Stomach (tissue), 9 donors: ENCODE measurements around the gene KPNA2. TPM values are rescaled to one million over a fixed set of nuclear protein-coding genes. Genes with fewer than 3 reads are reported as not detected.
"Not testable (repeated sequence)": the region's sequence is repeated elsewhere in the genome, so short reads cannot be mapped to it uniquely, and the experiment has no call there.

Experiments used
- DNase-seq, 2 donors: peaks; one replicate each; pipeline versions ENCODE4 v3.0.0 to v3.0.0-alpha.2; 2013 to 2019
- H3K27ac ChIP-seq, 5 donors: fragments of 200-600 bp in 4 of 5; sonication (generic) in 4 of 5; one replicate each; pipeline ENCODE4 v1.5.1; 2013 to 2019; ENCODE audit warnings: mild to moderate bottlenecking in 1 of 5, moderate library complexity in 1 of 5
- H3K27me3 ChIP-seq, 3 donors: fragments of 200-600 bp; sonication (generic); one replicate each; pipeline ENCODE4 v1.5.1; 2017 to 2019; ENCODE audit warnings: mixed run types in 1 of 3
- H3K36me3 ChIP-seq, 4 donors: fragments of 200-600 bp; sonication (generic); 1 replicate in 3 of 4; 2 replicates in 1 of 4; pipeline ENCODE4 v1.5.1; 2016 to 2019
- H3K4me1 ChIP-seq, 4 donors: fragments of 200-600 bp; sonication (generic); one replicate each; pipeline ENCODE4 v1.5.1; 2016 to 2019
- H3K4me3 ChIP-seq, 4 donors: fragments of 200-600 bp; sonication (generic) in 3 of 4; one replicate each; pipeline ENCODE4 v1.5.1; 2016 to 2019; ENCODE audit warnings: mild to moderate bottlenecking in 1 of 4
- H3K9me3 ChIP-seq, 4 donors: fragments of 200-600 bp; sonication (generic); one replicate each; pipeline ENCODE4 v1.5.1; 2016 to 2019
- EP300 ChIP-seq: sonication (generic); formaldehyde crosslinking; IDR thresholded peaks from one replicate; pipeline ENCODE4 v1.6.1; 2017; ENCODE audit warnings: antibody characterized with exemption
- POLR2A ChIP-seq, 4 donors: fragments of 450-650 bp; IDR thresholded peaks; one replicate each; pipeline ENCODE4 v1.6.1; 2016; ENCODE audit warnings: antibody characterized with exemption in 4 of 4, control low read depth in 2 of 4, mild to moderate bottlenecking in 1 of 4, moderate library complexity in 1 of 4
- POLR2AphosphoS5 ChIP-seq, 3 donors: sonication (generic); formaldehyde crosslinking; IDR thresholded peaks; one replicate each; pipeline ENCODE4 v1.6.1; 2016; ENCODE audit warnings: antibody characterized with exemption in 3 of 3
- WGBS, 5 donors: extraction: QIAGEN DNeasy Blood & Tissue Kit in 3 of 5; methylation state at CpG; one replicate each; pipeline versions ENCODE4 v1.1.5 to v1.1.7; 2013 to 2018; 5-methylcytosine and 5-hydroxymethylcytosine counted together
- intact Hi-C: fragments of 100-400 bp; cut with DNase I; formaldehyde crosslinking; loops from one replicate; pipeline ENCODE4 v1.15.1; 2023; ENCODE audit warnings: low total_unique reads
- polyA plus RNA-seq, 3 donors: library from polyadenylated mRNA; stranded (reverse); fragments of 200-250 nt; gene quantifications; one replicate each; pipeline ENCODE4 v1.2.3, GENCODE V29; 2013
- total RNA-seq, 5 donors: library from RNA; depleted of rRNA; stranded (reverse); fragments of >200 nt; gene quantifications; one replicate each; pipeline versions ENCODE4 v1.1.0 to v1.2.3, GENCODE V29; 2014 to 2016
- TF ChIP-seq, protein P1 (sequence below), 7 experiments: fragments of 450-650 bp in 4 of 7; fragments of 200-600 bp in 3 of 7; sonication (generic) in 3 of 7; IDR thresholded peaks; one replicate each; pipeline ENCODE4 v1.5.1; 2016 to 2019; ENCODE audit warnings: antibody characterized with exemption in 7 of 7, control low read depth in 2 of 7, mild to moderate bottlenecking in 1 of 7
- donor health status: healthy with polysubstance abuse.
- donor health status: Bipolar disorder and iron deficiency.
- donor health status: healthy.

The KPNA2 gene
- total and polyA plus RNA-seq, 8 donors: 0.58 to 26.3 (median 15.7) TPM

DNA sequence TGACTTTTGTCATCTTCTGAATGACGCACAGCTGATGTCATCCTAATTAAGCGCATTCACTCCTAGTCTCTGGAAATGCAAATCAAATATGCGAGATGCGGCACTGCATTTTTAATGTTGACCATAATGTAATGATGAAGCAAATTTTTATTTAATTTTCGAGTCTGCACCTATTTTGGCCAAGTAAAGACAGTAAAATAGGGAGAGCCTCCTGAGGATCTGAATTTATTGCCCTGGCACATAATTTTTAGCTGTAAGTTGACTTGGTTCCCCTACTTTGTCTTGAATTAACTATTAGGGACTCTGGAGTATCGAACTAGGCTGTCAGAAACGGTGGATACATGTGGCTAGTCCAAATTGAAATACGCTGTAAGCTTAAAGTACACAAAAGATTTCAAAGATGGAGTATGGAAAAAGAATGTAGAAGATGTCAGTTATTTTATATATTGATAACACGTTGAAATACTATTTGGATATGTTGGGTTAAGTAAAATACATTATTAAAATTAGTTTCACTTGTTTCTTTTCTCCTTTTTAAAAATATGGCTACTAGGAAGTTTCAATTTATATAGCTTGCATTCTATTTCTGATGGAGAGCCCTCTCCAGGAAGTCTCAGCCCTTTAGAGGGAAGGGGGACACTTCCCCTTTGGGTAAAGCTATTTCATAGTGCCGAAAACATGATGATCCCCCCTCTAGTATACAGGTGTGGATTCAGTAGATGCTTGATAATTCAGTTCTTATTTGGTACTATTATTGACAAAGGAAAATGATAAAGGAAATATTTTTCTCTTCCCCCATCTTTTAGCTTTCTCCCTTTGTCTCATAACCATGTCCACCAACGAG, 991 bp downstream of the KPNA2 start:
- peak overlapping the region; percentile 67 to 93 (median 85) for H3K27ac ChIP-seq
- intact Hi-C loops: no loop called here
- WGBS, 5 donors: 11 to 17% (median 14%) methylated on average over 11 of the region's 11 CpGs
- DNase-seq: no peak
- H3K9me3 ChIP-seq: no peaks in the 10 kb centered on the region
- H3K36me3 ChIP-seq: peaks cover 17 to 43% (median 41%) of the 10 kb centered on the region in 4 donors
- no peaks in the 10 kb centered on the region for H3K27me3 ChIP-seq
- peaks cover 0 to 28% (median 14%) of the 10 kb centered on the region in 4 donors for H3K4me1 ChIP-seq
- TF ChIP-seq, protein P1, sequence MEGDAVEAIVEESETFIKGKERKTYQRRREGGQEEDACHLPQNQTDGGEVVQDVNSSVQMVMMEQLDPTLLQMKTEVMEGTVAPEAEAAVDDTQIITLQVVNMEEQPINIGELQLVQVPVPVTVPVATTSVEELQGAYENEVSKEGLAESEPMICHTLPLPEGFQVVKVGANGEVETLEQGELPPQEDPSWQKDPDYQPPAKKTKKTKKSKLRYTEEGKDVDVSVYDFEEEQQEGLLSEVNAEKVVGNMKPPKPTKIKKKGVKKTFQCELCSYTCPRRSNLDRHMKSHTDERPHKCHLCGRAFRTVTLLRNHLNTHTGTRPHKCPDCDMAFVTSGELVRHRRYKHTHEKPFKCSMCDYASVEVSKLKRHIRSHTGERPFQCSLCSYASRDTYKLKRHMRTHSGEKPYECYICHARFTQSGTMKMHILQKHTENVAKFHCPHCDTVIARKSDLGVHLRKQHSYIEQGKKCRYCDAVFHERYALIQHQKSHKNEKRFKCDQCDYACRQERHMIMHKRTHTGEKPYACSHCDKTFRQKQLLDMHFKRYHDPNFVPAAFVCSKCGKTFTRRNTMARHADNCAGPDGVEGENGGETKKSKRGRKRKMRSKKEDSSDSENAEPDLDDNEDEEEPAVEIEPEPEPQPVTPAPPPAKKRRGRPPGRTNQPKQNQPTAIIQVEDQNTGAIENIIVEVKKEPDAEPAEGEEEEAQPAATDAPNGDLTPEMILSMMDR (IDR thresholded peaks at IDR 0.05): no peak
- no peak for TF ChIP-seq POLR2A (IDR thresholded peaks at IDR 0.05)
- TF ChIP-seq POLR2AphosphoS5 (IDR thresholded peaks at IDR 0.05): no peak
- TF ChIP-seq EP300: no peak
- peak overlapping the region; percentile 91 to 96 (median 95) for H3K4me3 ChIP-seq

DNA sequence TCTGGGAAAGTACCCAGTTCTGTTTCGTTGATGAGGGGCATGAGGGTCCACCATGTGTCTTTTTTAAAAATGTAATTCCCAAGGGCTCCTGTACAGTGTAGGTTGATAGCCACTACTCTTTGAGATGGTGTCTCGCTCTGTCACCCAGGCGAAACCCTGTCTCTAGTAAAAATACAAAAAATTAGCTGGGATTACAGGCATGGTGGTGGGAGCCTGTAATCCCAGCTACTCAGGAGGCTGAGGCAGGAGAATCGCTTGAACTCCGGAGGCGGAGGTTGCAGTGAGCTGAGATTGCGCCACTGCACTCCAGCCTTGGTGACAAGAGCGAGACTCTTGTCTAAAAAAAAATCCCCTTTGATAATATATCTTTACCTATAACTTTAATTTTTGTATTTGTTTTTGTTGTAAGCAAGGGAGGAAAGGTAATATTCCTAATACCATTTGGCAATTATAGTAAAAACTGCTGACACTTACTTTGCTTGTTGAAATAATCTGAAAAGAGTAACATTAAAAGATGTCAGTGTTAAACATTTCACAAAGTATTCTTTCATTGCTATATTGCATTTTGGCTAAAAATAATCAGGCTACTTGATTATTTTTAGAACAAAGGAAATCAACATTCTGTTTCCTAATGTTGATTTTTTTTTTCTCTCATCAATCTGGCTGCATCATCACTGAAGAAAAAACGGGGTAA, 11.8 kb downstream of the KPNA2 start:
- H3K27me3 ChIP-seq: no peaks in the 10 kb centered on the region
- no peak overlapping the region for H3K27ac ChIP-seq
- no peaks in the 10 kb centered on the region for H3K9me3 ChIP-seq
- no peak overlapping the region for H3K4me3 ChIP-seq
- intact Hi-C loops: no loop called here
- no peak for DNase-seq
- TF ChIP-seq POLR2A (IDR thresholded peaks at IDR 0.05) (no peak), EP300 (no peak), POLR2AphosphoS5 (IDR thresholded peaks at IDR 0.05) (no peak)
- TF ChIP-seq, protein P1 (IDR thresholded peaks at IDR 0.05): no peak
- 84 to 94% (median 86%) methylated on average over 9 of the region's 9 CpGs for WGBS, 5 donors
- H3K4me1 ChIP-seq: no peaks in the 10 kb centered on the region
- H3K36me3 ChIP-seq: peaks cover 37 to 52% (median 50%) of the 10 kb centered on the region in 4 donors

DNA sequence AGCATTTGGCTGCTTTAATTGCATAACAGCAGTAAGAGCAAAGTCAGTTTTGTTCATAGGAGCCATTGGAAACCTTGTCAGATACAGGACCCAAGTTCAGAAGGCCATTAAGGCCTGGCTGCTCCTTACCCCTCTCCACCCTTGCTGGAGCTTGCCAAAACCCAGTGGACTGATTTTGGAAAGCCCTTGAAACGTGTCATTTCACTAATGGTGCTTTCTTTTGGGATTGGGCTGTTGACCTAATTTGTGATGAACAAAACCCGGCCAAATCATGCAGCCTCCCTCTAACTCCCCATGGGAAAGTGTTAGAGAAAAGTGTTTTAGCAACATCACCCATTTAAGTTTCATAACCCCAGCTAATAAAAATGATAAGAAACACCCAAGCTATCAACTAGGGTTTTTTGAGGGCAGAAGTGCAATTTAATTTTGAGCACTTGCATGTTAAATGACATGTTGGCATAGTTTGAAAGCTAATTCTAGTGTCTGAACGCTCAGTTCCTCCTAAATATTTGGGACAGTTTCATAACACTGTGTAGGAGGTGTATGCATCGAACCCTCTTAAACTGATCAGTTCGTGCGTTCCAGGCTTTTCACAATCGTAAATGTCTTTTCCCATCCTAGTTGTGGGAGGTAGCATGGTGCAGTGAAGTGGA, 12.5 kb downstream of the KPNA2 start:
- H3K27me3 ChIP-seq, H3K27ac ChIP-seq, H3K4me1 ChIP-seq, intact Hi-C loops, H3K9me3 ChIP-seq, H3K4me3 ChIP-seq: not testable (repeated sequence)
- peak in 1 of 2 donors; percentile 31 for DNase-seq
- H3K36me3 ChIP-seq: peaks cover 33 to 45% (median 43%) of the 10 kb centered on the region in 4 donors
- WGBS, 5 donors: 76 to 83% (median 79%) methylated on average over 7 of the region's 7 CpGs

DNA sequence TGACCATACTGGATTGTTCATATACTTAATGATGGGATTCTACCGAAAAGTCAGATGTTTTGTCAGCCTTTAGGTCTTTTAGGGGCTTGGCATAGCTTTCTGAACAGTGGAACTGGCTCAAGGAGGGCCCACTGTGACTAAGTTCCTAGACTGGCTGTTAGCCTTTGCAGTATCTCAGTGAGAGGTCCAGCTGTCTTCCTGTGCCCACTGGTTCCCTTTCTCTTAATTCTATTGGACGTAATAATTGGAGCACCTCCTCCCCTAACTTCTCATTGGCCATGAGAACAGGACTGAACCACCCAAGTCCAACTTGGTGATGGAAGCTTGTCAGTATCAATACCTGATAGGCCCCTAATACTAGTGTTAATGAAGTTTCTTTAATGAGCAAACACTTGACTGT, 13.5 kb downstream of the KPNA2 start:
- no peak overlapping the region for H3K27ac ChIP-seq
- 87 to 98% (median 98%) methylated on average over 2 of the region's 2 CpGs for WGBS, 5 donors
- no peaks in the 10 kb centered on the region for H3K27me3 ChIP-seq
- TF ChIP-seq, protein P1 (IDR thresholded peaks at IDR 0.05): no peak
- no peak for TF ChIP-seq POLR2A (IDR thresholded peaks at IDR 0.05)
- no peak for TF ChIP-seq EP300
- no peak for TF ChIP-seq POLR2AphosphoS5 (IDR thresholded peaks at IDR 0.05)
- no peak for DNase-seq
- peaks cover 0 to 7% (median under 1%) of the 10 kb centered on the region in 4 donors for H3K4me1 ChIP-seq
- H3K9me3 ChIP-seq: no peaks in the 10 kb centered on the region
- peaks cover 23 to 35% (median 33%) of the 10 kb centered on the region in 4 donors for H3K36me3 ChIP-seq
- intact Hi-C loops: no loop called here
- no peak overlapping the region for H3K4me3 ChIP-seq

DNA sequence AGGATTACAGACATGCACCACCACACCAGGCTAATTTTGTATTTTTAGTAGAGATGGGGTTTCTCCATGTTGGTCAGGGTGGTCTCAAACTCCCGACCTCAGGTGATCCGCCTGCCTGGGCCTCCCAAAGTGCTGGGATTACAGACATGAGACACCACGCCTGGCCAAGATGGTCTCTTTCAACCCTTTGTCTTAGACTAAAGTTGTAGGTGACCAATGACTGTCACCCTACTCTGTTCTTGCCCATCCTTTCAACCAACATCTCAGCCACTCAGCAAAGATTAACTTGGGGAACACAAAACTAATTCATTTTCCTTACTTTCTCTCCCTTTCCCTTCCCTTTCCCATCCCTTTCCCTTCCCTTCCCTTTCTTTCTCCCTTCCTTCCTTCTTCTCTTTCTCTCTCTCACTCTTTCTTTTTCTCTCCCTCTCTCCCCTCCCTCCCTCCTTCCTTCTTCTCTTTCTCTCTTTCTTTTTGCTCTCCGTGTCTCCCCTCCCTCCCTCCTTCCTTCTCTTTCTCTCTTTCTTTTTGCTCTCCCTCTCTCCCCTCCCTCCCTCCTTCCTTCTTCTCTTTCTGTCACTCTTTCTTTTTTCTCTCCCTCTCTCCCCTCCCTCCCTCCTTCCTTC, 14.4 kb downstream of the KPNA2 start:
- H3K36me3 ChIP-seq: peaks cover 15 to 25% (median 24%) of the 10 kb centered on the region in 4 donors
- intact Hi-C loops, DNase-seq, H3K4me3 ChIP-seq, H3K9me3 ChIP-seq, H3K27ac ChIP-seq, H3K27me3 ChIP-seq: not testable (repeated sequence)
- 83 to 91% (median 85%) methylated on average over 4 of the region's 4 CpGs for WGBS, 5 donors
- H3K4me1 ChIP-seq: peaks cover 0 to 17% (median 5%) of the 10 kb centered on the region in 4 donors

DNA sequence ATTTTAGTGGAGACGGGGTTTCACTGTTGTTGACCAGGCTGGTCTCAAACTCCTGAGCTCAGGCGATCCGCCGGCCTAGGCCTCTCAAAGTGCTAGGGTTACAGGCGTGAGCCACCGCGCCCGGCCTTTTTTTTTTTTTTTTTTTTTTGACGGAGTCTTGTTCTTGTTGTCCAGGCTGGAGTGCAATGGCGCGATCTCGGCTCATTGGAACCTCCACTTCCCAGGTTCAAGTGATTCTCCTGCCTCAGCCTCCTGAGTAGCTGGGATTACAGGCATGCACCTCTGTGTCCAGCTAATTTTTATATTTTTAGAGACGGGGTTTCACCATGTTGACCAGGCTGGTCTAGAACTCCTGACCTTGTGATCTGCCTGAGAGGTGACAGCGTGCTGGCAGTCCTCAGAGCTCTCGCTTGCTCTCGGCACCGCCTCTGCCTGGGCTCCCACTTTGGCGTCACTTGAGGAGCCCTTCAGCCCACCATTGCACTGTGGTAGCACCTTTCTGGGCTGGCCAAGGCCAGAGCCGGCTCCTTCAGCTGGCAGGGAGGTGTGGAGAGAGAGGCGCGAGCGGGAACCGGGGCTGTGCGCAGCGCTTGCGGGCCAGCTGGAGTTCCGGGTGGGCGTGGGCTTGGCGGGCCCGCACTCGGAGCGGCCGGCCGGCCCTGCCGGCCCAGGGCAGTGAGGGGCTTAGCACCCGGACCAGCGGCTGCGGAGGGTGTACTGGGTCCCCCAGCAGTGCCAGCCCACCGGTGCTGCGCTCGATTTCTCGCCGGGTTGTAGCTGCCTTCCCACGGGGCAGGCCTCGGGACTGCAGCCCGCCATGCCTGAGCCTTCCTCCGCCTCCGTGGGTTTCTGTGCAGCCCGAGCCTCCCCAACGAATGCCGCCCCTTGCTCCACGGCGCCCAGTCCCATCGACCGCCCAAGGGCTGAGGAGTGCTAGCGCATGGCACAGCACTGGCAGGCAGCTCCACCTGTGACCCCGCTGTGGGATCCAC, 16.1 kb downstream of the KPNA2 start:
- WGBS, 5 donors: 96 to 97% (median 97%) methylated on average over 27 to 57 of the region's 57 CpGs
- H3K36me3 ChIP-seq, DNase-seq, H3K27ac ChIP-seq, intact Hi-C loops, H3K4me3 ChIP-seq, H3K27me3 ChIP-seq, H3K9me3 ChIP-seq: not testable (repeated sequence)
- peaks cover 0 to 17% (median 5%) of the 10 kb centered on the region in 4 donors for H3K4me1 ChIP-seq
